Coronary artery (tissue), 2 donors: ENCODE data around the gene TEAD1.

ENCODE experiments used
- DNase-seq: peaks from one replicate; pipeline ENCODE4 v3.0.0-alpha.2; 2017; ENCODE audit warnings: low spot score
- H3K27ac ChIP-seq, 2 donors: fragments of 200-600 bp; sonication (generic); one replicate each; pipeline ENCODE4 v1.5.1; 2016 to 2019
- H3K4me3 ChIP-seq: fragments of 200-600 bp; sonication (generic); 2 replicates; pipeline ENCODE4 v1.5.1; 2016; ENCODE audit warnings: mild to moderate bottlenecking, moderate library complexity
- TF ChIP-seq, protein P1 (sequence below): fragments of 200-600 bp; sonication (generic); IDR thresholded peaks from one replicate; pipeline ENCODE4 v1.5.1; 2019; ENCODE audit warnings: antibody characterized with exemption

The TEAD1 gene

DNA sequence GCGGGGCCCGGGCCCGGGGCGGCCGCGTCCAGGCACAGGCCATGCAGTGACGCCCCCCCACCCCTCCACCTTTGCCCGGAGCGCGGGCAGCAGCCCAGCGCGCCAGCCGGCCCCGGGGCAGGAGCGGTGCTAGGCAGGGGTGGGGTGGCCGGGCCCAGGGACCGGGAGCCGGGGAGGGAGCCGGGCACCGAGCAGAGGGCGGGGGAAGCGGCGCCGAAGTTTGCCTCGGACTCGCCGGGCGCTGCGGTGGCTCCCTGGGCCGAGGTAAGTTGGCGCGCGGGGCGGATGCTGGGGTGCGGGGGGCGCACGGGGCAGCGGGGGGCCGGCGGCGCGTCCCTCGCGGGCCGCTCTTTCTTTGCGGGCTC is 332 bp downstream of the TEAD1 start:
- DNase-seq = no peak
- TF ChIP-seq, protein P1, sequence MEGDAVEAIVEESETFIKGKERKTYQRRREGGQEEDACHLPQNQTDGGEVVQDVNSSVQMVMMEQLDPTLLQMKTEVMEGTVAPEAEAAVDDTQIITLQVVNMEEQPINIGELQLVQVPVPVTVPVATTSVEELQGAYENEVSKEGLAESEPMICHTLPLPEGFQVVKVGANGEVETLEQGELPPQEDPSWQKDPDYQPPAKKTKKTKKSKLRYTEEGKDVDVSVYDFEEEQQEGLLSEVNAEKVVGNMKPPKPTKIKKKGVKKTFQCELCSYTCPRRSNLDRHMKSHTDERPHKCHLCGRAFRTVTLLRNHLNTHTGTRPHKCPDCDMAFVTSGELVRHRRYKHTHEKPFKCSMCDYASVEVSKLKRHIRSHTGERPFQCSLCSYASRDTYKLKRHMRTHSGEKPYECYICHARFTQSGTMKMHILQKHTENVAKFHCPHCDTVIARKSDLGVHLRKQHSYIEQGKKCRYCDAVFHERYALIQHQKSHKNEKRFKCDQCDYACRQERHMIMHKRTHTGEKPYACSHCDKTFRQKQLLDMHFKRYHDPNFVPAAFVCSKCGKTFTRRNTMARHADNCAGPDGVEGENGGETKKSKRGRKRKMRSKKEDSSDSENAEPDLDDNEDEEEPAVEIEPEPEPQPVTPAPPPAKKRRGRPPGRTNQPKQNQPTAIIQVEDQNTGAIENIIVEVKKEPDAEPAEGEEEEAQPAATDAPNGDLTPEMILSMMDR = no peak
- Histone ChIP-seq H3K4me3 (peak overlapping the region; percentile 97), H3K27ac (peak overlapping the region; percentile 88 to 99)

GRCh38 chr11:12674936-12675696 is 895 bp downstream of the TEAD1 start:
- DNase-seq = peak; percentile 78
- TF ChIP-seq, protein P1 = no peak
- peak overlapping the region; percentile 97 for H3K4me3 ChIP-seq
- H3K27ac ChIP-seq = peak overlapping the region; percentile 88 to 99

GRCh38 chr11:12675951-12676711 is 1.9 kb downstream of the TEAD1 start:
- Histone ChIP-seq H3K27ac (peak overlapping the region; percentile 56 to 71), H3K4me3 (peak overlapping the region; percentile 97)
- TF ChIP-seq, protein P1 = no peak
- no peak for DNase-seq

- Histone ChIP-seq H3K27ac (peak overlapping the region in 1 of 2 donors; percentile 25), H3K4me3 (peak overlapping the region; percentile 97)
- TF ChIP-seq, protein P1 = no peak
- DNase-seq = no peak
These were observed 2.9 kb downstream of the TEAD1 start for GRCh38 chr11:12677131-12677530.

- Histone ChIP-seq H3K4me3 (peak overlapping the region; percentile 97), H3K27ac (no peak overlapping the region)
- no peak for DNase-seq
- TF ChIP-seq, protein P1 = no peak
These were observed 3.9 kb downstream of the TEAD1 start for GRCh38 chr11:12678092-12678491.

DNA sequence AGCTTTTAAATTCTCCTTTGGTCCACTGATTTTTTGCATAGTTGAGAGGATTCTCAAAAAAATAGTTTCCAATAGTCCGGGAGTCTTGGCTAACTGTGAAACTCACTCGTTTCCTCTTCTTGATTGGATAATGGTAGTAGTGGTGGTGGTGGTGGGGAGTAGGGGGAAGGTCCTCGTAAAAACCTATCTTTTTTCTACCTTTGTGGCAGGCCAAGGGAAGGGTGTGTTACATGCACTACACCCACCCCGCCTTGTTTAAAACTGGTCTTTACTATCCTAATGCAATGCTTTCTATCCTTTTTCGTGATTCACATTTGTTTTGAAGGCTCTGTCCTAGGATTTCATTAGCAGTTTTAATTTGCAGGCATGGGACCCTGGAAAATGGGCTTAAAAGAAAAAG is 4.8 kb downstream of the TEAD1 start:
- no peak overlapping the region for H3K4me3 ChIP-seq
- no peak for DNase-seq
- no peak overlapping the region for H3K27ac ChIP-seq
- TF ChIP-seq, protein P1 = no peak
